ENCODE data around the gene PPP2R5C. TPM values are rescaled to one million over a fixed set of nuclear protein-coding genes. Genes with fewer than 3 reads are reported as not detected.

Gene PPP2R5C
- total and polyA plus RNA-seq, 2 of the 8 experiments (the other 6 are each of a cell fraction or from before 2014, with no cell fraction given) = 49.6 to 95.9 TPM

- TF ChIP-seq CTCF (IDR thresholded peaks at IDR 0.05; ENCODE audit: control extremely low read depth in 1 of 3, insufficient read depth in 1 of 3, low read depth in 1 of 3, low read length in 3 of 3) = no peak
- TF ChIP-seq RXRA (IDR thresholded peaks at IDR 0.05; ENCODE audit: insufficient read depth, low read depth, low read length) = no peak
- TF ChIP-seq EP300 (IDR thresholded peaks at IDR 0.05; ENCODE audit: borderline replicate concordance in 1 of 2, low read depth in 2 of 2, low read length in 2 of 2) = no peak
- no peak for TF ChIP-seq SIX5 (IDR thresholded peaks at IDR 0.05; ENCODE audit: low read depth, low read length)
- no peak for TF ChIP-seq TAF1 (IDR thresholded peaks at IDR 0.05; ENCODE audit: low read depth, low read length)
- no peak for TF ChIP-seq HDAC6 (IDR thresholded peaks at IDR 0.05; ENCODE audit: low read depth, low read length)
Observed at GRCh38 chr14:101961746-101962502, 200.4 kb downstream of the PPP2R5C start (continued).
